Omental fat pad (tissue), 4 donors: ENCODE results near the gene WNT1. TPM values are rescaled to one million over a fixed set of nuclear protein-coding genes. Genes with fewer than 3 reads are reported as not detected.

Experiments
- ATAC-seq: fragments of 150-250 bp; one replicate; pipeline ENCODE4 v1.9.1; 2016; ENCODE audit warnings: mild to moderate bottlenecking, moderate library complexity; ENCODE audit not compliant: low FRiP score
- DNase-seq: peaks from one replicate; pipeline ENCODE4 v3.0.0-alpha.2; 2019; ENCODE audit warnings: low spot score
- CTCF ChIP-seq, 3 donors: fragments of 450-650 bp; IDR thresholded peaks; one replicate each; pipeline ENCODE4 v1.5.1; 2016 to 2017; ENCODE audit warnings: antibody characterized with exemption in 3 of 3, mild to moderate bottlenecking in 3 of 3, moderate library complexity in 2 of 3
- total RNA-seq, 4 donors: library from RNA; depleted of rRNA; stranded (reverse); fragments of >200 nt; gene quantifications; one replicate each; pipeline ENCODE4 v1.1.0, GENCODE V29; 2016

WNT1 gene
- total RNA-seq, 4 donors from 2014 or later: 0.60 TPM; not detected in 3

- DNase-seq: no peak
- TF ChIP-seq CTCF (IDR thresholded peaks at IDR 0.05): no peak
Observed at GRCh38 chr12:49022558-49023178, 44.5 kb downstream of the WNT1 start.

GRCh38 chr12:49023812-49024211 is 45.7 kb downstream of the WNT1 start:
- no peak for ATAC-seq
- no peak for TF ChIP-seq CTCF (IDR thresholded peaks at IDR 0.05)
- DNase-seq: no peak

More at GRCh38 chr12:49022558-49023178, 44.5 kb downstream of the WNT1 start:
- ATAC-seq: no peak

GRCh38 chr12:49024543-49024942 is 46.4 kb downstream of the WNT1 start:
- no peak for DNase-seq
- no peak for ATAC-seq
- TF ChIP-seq CTCF (IDR thresholded peaks at IDR 0.05): no peak

- DNase-seq: no peak
- no peak for TF ChIP-seq CTCF (IDR thresholded peaks at IDR 0.05)
- ATAC-seq: no peak
Observed at GRCh38 chr12:49025463-49025862, 47.3 kb downstream of the WNT1 start.

GRCh38 chr12:49026101-49026500 is 48.0 kb downstream of the WNT1 start:
- no peak for DNase-seq

GRCh38 chr12:49026678-49027480 is 48.8 kb downstream of the WNT1 start:
- ATAC-seq: no peak

More at GRCh38 chr12:49026101-49026500, 48.0 kb downstream of the WNT1 start:
- no peak for ATAC-seq
- no peak for TF ChIP-seq CTCF (IDR thresholded peaks at IDR 0.05)

More at GRCh38 chr12:49026678-49027480, 48.8 kb downstream of the WNT1 start:
- TF ChIP-seq CTCF (IDR thresholded peaks at IDR 0.05): no peak
- DNase-seq: no peak
